ENCODE results near the gene RINT1.
"Not testable (repeated sequence)": the region's sequence is repeated elsewhere in the genome, so short reads cannot be mapped to it uniquely, and the experiment has no call there.

The RINT1 gene

GRCh38 chr7:105512415-105512814 lies 19.6 kb upstream of the RINT1 start:
- ATAC-seq, result no peak
- TF ChIP-seq OSR1 (CRISPR knock-in tag; IDR thresholded peaks at IDR 0.05) (no peak), ZFP30 (CRISPR knock-in tag; IDR thresholded peaks at IDR 0.05) (no peak), ZNF8 (CRISPR knock-in tag; IDR thresholded peaks at IDR 0.05) (no peak), CREB5 (CRISPR knock-in tag; IDR thresholded peaks at IDR 0.05; ENCODE audit: low read depth) (no peak)

- TF ChIP-seq TOX (CRISPR knock-in tag; IDR thresholded peaks at IDR 0.05; ENCODE audit: borderline replicate concordance) (no peak), TCF4 (CRISPR knock-in tag; IDR thresholded peaks at IDR 0.05; ENCODE audit: borderline replicate concordance) (no peak), SNAI2 (CRISPR knock-in tag; IDR thresholded peaks at IDR 0.05) (no peak), ZFP3 (CRISPR knock-in tag; IDR thresholded peaks at IDR 0.05) (no peak), ESRRG (CRISPR knock-in tag; IDR thresholded peaks at IDR 0.05) (no peak), OSR1 (CRISPR knock-in tag; IDR thresholded peaks at IDR 0.05) (no peak), ZNF70 (CRISPR knock-in tag; IDR thresholded peaks at IDR 0.05) (no peak), POU6F1 (CRISPR knock-in tag; IDR thresholded peaks at IDR 0.05; ENCODE audit: borderline replicate concordance, low read depth) (no peak)
- no peak for ATAC-seq
Measured at GRCh38 chr7:105512926-105513526, 19.0 kb upstream of the RINT1 start.

- not testable (repeated sequence) for ATAC-seq
Measured at GRCh38 chr7:105515610-105516009, 16.4 kb upstream of the RINT1 start.

GRCh38 chr7:105519353-105519752 lies 12.6 kb upstream of the RINT1 start:
- no peak for TF ChIP-seq CREB5 (CRISPR knock-in tag; IDR thresholded peaks at IDR 0.05; ENCODE audit: low read depth)
- TF ChIP-seq ZNF565 (CRISPR knock-in tag; conservative IDR thresholded peaks at IDR 0.05; ENCODE audit: low read depth), result no peak
- no peak for TF ChIP-seq OSR1 (CRISPR knock-in tag; IDR thresholded peaks at IDR 0.05)
- no peak for TF ChIP-seq GLIS3 (CRISPR knock-in tag; IDR thresholded peaks at IDR 0.05)
- no peak for ATAC-seq

- ATAC-seq, result not testable (repeated sequence)
Measured at GRCh38 chr7:105520620-105521019, 11.4 kb upstream of the RINT1 start.

- ATAC-seq, result peak; percentile 69
- no peak for TF ChIP-seq PPARA (CRISPR knock-in tag; IDR thresholded peaks at IDR 0.05; ENCODE audit: borderline replicate concordance)
- no peak for TF ChIP-seq ISL1 (CRISPR knock-in tag; IDR thresholded peaks at IDR 0.05)
- no peak for TF ChIP-seq TCF4 (CRISPR knock-in tag; IDR thresholded peaks at IDR 0.05; ENCODE audit: borderline replicate concordance)
- TF ChIP-seq ESRRG (CRISPR knock-in tag; IDR thresholded peaks at IDR 0.05), result no peak
- TF ChIP-seq POU6F1 (CRISPR knock-in tag; IDR thresholded peaks at IDR 0.05; ENCODE audit: borderline replicate concordance, low read depth), result no peak
- no peak for TF ChIP-seq CSRNP3 (CRISPR knock-in tag; IDR thresholded peaks at IDR 0.05)
- TF ChIP-seq ZNF565 (CRISPR knock-in tag; conservative IDR thresholded peaks at IDR 0.05; ENCODE audit: low read depth), result no peak
- TF ChIP-seq TOX (CRISPR knock-in tag; IDR thresholded peaks at IDR 0.05; ENCODE audit: borderline replicate concordance), result no peak
Measured at GRCh38 chr7:105521027-105521716, 10.8 kb upstream of the RINT1 start.

Measured in SK-N-SH treated with all-trans-retinoic acid at 6 μM for 48 hours (cell line).